Measurements from ENCODE around the gene CCDC185. TPM values are rescaled to one million over a fixed set of nuclear protein-coding genes. Genes with fewer than 3 reads are reported as not detected.

Gene CCDC185
- total RNA-seq, 1 experiment from 2014 or later = 0.17 TPM

GRCh38 chr1:223417903-223418663 is 24.9 kb downstream of the CCDC185 start:
- CTCF ChIA-PET = interaction anchor here (0.6 to 0.7 kb wide), 5 partner anchors 38 to 866 kb away, joined by 3 to 4 read pairs (median 3); no protein-coding TSS in a partner anchor
- DNase-seq = no peak
- BruUV-seq (replicated peaks) = no TSS peak
- peaks cover 37% of the 10 kb centered on the region for H3K4me1 Mint-ChIP-seq (ENCODE audit: low read depth, unreplicated experiment)
- H3K9me3 Mint-ChIP-seq (ENCODE audit: low read depth, unreplicated experiment) = no peaks in the 10 kb centered on the region
- no peak overlapping the region for H3K27ac Mint-ChIP-seq (ENCODE audit: unreplicated experiment)
- intact Hi-C loops (cut with micrococcal nuclease; ENCODE audit: unreplicated experiment) = no loop called here
- no peak for TF ChIP-seq CTCF (IDR thresholded peaks at IDR 0.05; ENCODE audit: unreplicated experiment)
- no peaks in the 10 kb centered on the region for H3K36me3 Mint-ChIP-seq (ENCODE audit: insufficient read depth, unreplicated experiment)
- no peak overlapping the region for H3K4me3 Mint-ChIP-seq (ENCODE audit: low read depth, unreplicated experiment)
- H3K27me3 Mint-ChIP-seq (ENCODE audit: unreplicated experiment) = no peaks in the 10 kb centered on the region

- no peak for TF ChIP-seq CTCF (IDR thresholded peaks at IDR 0.05; ENCODE audit: unreplicated experiment)
- intact Hi-C loops (cut with micrococcal nuclease; ENCODE audit: unreplicated experiment) = no loop called here
- CTCF ChIA-PET = interaction anchor here (0.7 kb wide), 1 partner anchor 867 kb away, joined by 3 read pairs; no protein-coding TSS in a partner anchor
- no peak for DNase-seq
- H3K4me3 Mint-ChIP-seq (ENCODE audit: low read depth, unreplicated experiment) = no peak overlapping the region
- peaks cover 38% of the 10 kb centered on the region for H3K4me1 Mint-ChIP-seq (ENCODE audit: low read depth, unreplicated experiment)
- BruUV-seq (replicated peaks) = no TSS peak
- H3K27ac Mint-ChIP-seq (ENCODE audit: unreplicated experiment) = no peak overlapping the region
- H3K9me3 Mint-ChIP-seq (ENCODE audit: low read depth, unreplicated experiment) = no peaks in the 10 kb centered on the region
- H3K27me3 Mint-ChIP-seq (ENCODE audit: unreplicated experiment) = no peaks in the 10 kb centered on the region
- H3K36me3 Mint-ChIP-seq (ENCODE audit: insufficient read depth, unreplicated experiment) = no peaks in the 10 kb centered on the region
Observed at GRCh38 chr1:223419115-223419514, 25.9 kb downstream of the CCDC185 start.

GRCh38 chr1:223419561-223419960 is 26.3 kb downstream of the CCDC185 start:
- CTCF ChIA-PET = no interaction called here
- no peak overlapping the region for H3K27ac Mint-ChIP-seq (ENCODE audit: unreplicated experiment)
- H3K4me3 Mint-ChIP-seq (ENCODE audit: low read depth, unreplicated experiment) = no peak overlapping the region
- no peaks in the 10 kb centered on the region for H3K36me3 Mint-ChIP-seq (ENCODE audit: insufficient read depth, unreplicated experiment)
- BruUV-seq (replicated peaks) = no TSS peak
- no peaks in the 10 kb centered on the region for H3K9me3 Mint-ChIP-seq (ENCODE audit: low read depth, unreplicated experiment)
- intact Hi-C loops (cut with micrococcal nuclease; ENCODE audit: unreplicated experiment) = no loop called here
- H3K4me1 Mint-ChIP-seq (ENCODE audit: low read depth, unreplicated experiment) = peaks cover 38% of the 10 kb centered on the region
- H3K27me3 Mint-ChIP-seq (ENCODE audit: unreplicated experiment) = no peaks in the 10 kb centered on the region
- TF ChIP-seq CTCF (IDR thresholded peaks at IDR 0.05; ENCODE audit: unreplicated experiment) = no peak
- no peak for DNase-seq

GRCh38 chr1:223421025-223421424 is 27.8 kb downstream of the CCDC185 start:
- no peaks in the 10 kb centered on the region for H3K27me3 Mint-ChIP-seq (ENCODE audit: unreplicated experiment)
- no peak overlapping the region for H3K27ac Mint-ChIP-seq (ENCODE audit: unreplicated experiment)
- intact Hi-C loops (cut with micrococcal nuclease; ENCODE audit: unreplicated experiment) = no loop called here
- H3K9me3 Mint-ChIP-seq (ENCODE audit: low read depth, unreplicated experiment) = no peaks in the 10 kb centered on the region
- no peak for TF ChIP-seq CTCF (IDR thresholded peaks at IDR 0.05; ENCODE audit: unreplicated experiment)
- no peak for DNase-seq
- peaks cover 38% of the 10 kb centered on the region for H3K4me1 Mint-ChIP-seq (ENCODE audit: low read depth, unreplicated experiment)
- no peak overlapping the region for H3K4me3 Mint-ChIP-seq (ENCODE audit: low read depth, unreplicated experiment)
- CTCF ChIA-PET = no interaction called here
- no peaks in the 10 kb centered on the region for H3K36me3 Mint-ChIP-seq (ENCODE audit: insufficient read depth, unreplicated experiment)
- BruUV-seq (replicated peaks) = no TSS peak
